ENCODE data around the gene KLK4. TPM values are rescaled to one million over a fixed set of nuclear protein-coding genes. Genes with fewer than 3 reads are reported as not detected.
"Not testable (repeated sequence)": the region's sequence is repeated elsewhere in the genome, so short reads cannot be mapped to it uniquely, and the experiment has no call there.

KLK4 gene
- total and polyA plus RNA-seq, 10 donors, result 0.19 to 0.26 (median 0.20) TPM; not detected in 7

GRCh38 chr19:50896591-50897190, 14.5 kb downstream of the KLK4 start:
- Histone ChIP-seq H3K27me3 (replicated peaks in 1 of 7) (peaks cover 0 to 61% (median 0%) of the 10 kb centered on the region in 7 donors), H3K4me1 (no peaks in the 10 kb centered on the region), H3K27ac (peak overlapping the region in 3 of 8 donors; percentile 5 to 46 (median 11)), H3K4me3 (no peak overlapping the region), H3K36me3 (no peaks in the 10 kb centered on the region), H3K9me3 (peaks cover 0 to 9% (median 2%) of the 10 kb centered on the region in 8 donors)
- DNase-seq, result peak; percentile 83
- intact Hi-C loops (cut with DNase I; ENCODE audit: low total_unique reads), result no loop called here
- TF ChIP-seq CTCF (IDR thresholded peaks at IDR 0.05 in 8 of 11, conservative IDR thresholded peaks at IDR 0.05 in 3 of 11) (no peak), POLR2AphosphoS5 (IDR thresholded peaks at IDR 0.05) (peak in 2 of 3 donors; percentile 33 to 51)
- 62 to 74% (median 68%) methylated on average over 5 to 6 of the region's 6 CpGs for WGBS, 5 donors

- DNase-seq; H3K4me3 ChIP-seq; intact Hi-C loops (cut with DNase I; ENCODE audit: low total_unique reads); H3K27ac ChIP-seq; H3K4me1 ChIP-seq; H3K9me3 ChIP-seq; H3K36me3 ChIP-seq: not testable (repeated sequence)
- peaks cover 0 to 64% (median 0%) of the 10 kb centered on the region in 7 donors for H3K27me3 ChIP-seq (replicated peaks in 1 of 7)
- WGBS, 5 donors, result 85 to 90% (median 89%) methylated on average over 9 of the region's 9 CpGs
Observed at GRCh38 chr19:50896089-50896590, 15.1 kb downstream of the KLK4 start.

GRCh38 chr19:50894478-50895356, 16.5 kb downstream of the KLK4 start:
- Histone ChIP-seq H3K4me1 (no peaks in the 10 kb centered on the region), H3K27me3 (replicated peaks in 1 of 7) (peaks cover 0 to 60% (median 0%) of the 10 kb centered on the region in 7 donors), H3K4me3 (no peak overlapping the region), H3K9me3 (peaks cover 0 to 9% (median 2%) of the 10 kb centered on the region in 8 donors), H3K36me3 (no peaks in the 10 kb centered on the region), H3K27ac (no peak overlapping the region)
- DNase-seq, result no peak
- intact Hi-C loops (cut with DNase I; ENCODE audit: low total_unique reads), result no loop called here
- TF ChIP-seq POLR2A (IDR thresholded peaks at IDR 0.05) (no peak), POLR2AphosphoS5 (IDR thresholded peaks at IDR 0.05) (no peak), CTCF (IDR thresholded peaks at IDR 0.05 in 8 of 11, conservative IDR thresholded peaks at IDR 0.05 in 3 of 11) (no peak)
- WGBS, 5 donors, result 74 to 79% (median 74%) methylated on average over 10 of the region's 10 CpGs

GRCh38 chr19:50893047-50893736, 18.0 kb downstream of the KLK4 start:
- H3K27me3 ChIP-seq (replicated peaks in 1 of 7), result peaks cover 0 to 55% (median 0%) of the 10 kb centered on the region in 7 donors
- H3K9me3 ChIP-seq, result peaks cover 0 to 9% (median 2%) of the 10 kb centered on the region in 8 donors
- no peaks in the 10 kb centered on the region for H3K4me1 ChIP-seq
- H3K4me3 ChIP-seq, result no peak overlapping the region
- H3K27ac ChIP-seq, result no peak overlapping the region
- intact Hi-C loops (cut with DNase I; ENCODE audit: low total_unique reads), result no loop called here
- WGBS, 5 donors, result 90 to 91% (median 90%) methylated on average over 18 of the region's 18 CpGs
- H3K36me3 ChIP-seq, result no peaks in the 10 kb centered on the region
- no peak for TF ChIP-seq CTCF (IDR thresholded peaks at IDR 0.05 in 8 of 11, conservative IDR thresholded peaks at IDR 0.05 in 3 of 11)
- TF ChIP-seq POLR2AphosphoS5 (IDR thresholded peaks at IDR 0.05), result no peak
- TF ChIP-seq POLR2A (IDR thresholded peaks at IDR 0.05), result no peak
- DNase-seq, result no peak

Data from spleen (tissue), 11 donors.